Measurements from ENCODE around the gene AP3M1. TPM values are rescaled to one million over a fixed set of nuclear protein-coding genes. Genes with fewer than 3 reads are reported as not detected.
"Not testable (repeated sequence)": the region's sequence is repeated elsewhere in the genome, so short reads cannot be mapped to it uniquely, and the experiment has no call there.

The AP3M1 gene
- total and polyA plus RNA-seq, 2 donors (not counting 1 experiment from before 2014, with no cell fraction given) = 28.4 to 55.3 TPM

GRCh38 chr10:74151879-74152722 lies 1.5 kb upstream of the AP3M1 start:
- Histone ChIP-seq H2AFZ (ENCODE audit: low read length) (peak overlapping the region; percentile 100), H3K27me3 (ENCODE audit: control insufficient read depth, insufficient read depth, low read length) (no peaks in the 10 kb centered on the region), H3K9ac (ENCODE audit: insufficient read depth, low read length) (peak overlapping the region; percentile 75), H3K4me1 (ENCODE audit: control insufficient read depth, extremely low read depth, insufficient read depth, low read length) (no peaks in the 10 kb centered on the region), H3K9me3 (ENCODE audit: control insufficient read depth, insufficient read depth, low read depth, low read length) (no peaks in the 10 kb centered on the region), H3K36me3 (ENCODE audit: control insufficient read depth, insufficient read depth, low read length) (no peaks in the 10 kb centered on the region), H3K4me2 (ENCODE audit: extremely low read depth, insufficient read depth, low read length) (peak overlapping the region; percentile 92), H4K20me1 (ENCODE audit: control insufficient read depth, extremely low read depth, insufficient read depth, low read length) (no peaks in the 10 kb centered on the region), H3K27ac (ENCODE audit: insufficient read depth, low read length) (peak overlapping the region; percentile 97), H3K79me2 (ENCODE audit: control insufficient read depth, insufficient read depth, low read length) (peaks cover 30% of the 10 kb centered on the region), H3K4me3 (replicated peaks in 1 of 4; ENCODE audit: control extremely low read depth in 1 of 4, insufficient read depth in 1 of 4, low read depth in 3 of 4, low read length in 4 of 4) (peak overlapping the region; percentile 84 to 98 (median 88))
- TF ChIP-seq, protein P1, sequence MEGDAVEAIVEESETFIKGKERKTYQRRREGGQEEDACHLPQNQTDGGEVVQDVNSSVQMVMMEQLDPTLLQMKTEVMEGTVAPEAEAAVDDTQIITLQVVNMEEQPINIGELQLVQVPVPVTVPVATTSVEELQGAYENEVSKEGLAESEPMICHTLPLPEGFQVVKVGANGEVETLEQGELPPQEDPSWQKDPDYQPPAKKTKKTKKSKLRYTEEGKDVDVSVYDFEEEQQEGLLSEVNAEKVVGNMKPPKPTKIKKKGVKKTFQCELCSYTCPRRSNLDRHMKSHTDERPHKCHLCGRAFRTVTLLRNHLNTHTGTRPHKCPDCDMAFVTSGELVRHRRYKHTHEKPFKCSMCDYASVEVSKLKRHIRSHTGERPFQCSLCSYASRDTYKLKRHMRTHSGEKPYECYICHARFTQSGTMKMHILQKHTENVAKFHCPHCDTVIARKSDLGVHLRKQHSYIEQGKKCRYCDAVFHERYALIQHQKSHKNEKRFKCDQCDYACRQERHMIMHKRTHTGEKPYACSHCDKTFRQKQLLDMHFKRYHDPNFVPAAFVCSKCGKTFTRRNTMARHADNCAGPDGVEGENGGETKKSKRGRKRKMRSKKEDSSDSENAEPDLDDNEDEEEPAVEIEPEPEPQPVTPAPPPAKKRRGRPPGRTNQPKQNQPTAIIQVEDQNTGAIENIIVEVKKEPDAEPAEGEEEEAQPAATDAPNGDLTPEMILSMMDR (conservative IDR thresholded peaks at IDR 0.05 in 1 of 2, IDR thresholded peaks at IDR 0.05 in 1 of 2; ENCODE audit: low read depth in 1 of 2, low read length in 2 of 2) = no peak
- TF ChIP-seq EZH2 (IDR thresholded peaks at IDR 0.05; ENCODE audit: low read length, missing control alignments) = no peak
- DNase-seq (ENCODE audit: low read depth in 2 of 2) = no peak

DNA sequence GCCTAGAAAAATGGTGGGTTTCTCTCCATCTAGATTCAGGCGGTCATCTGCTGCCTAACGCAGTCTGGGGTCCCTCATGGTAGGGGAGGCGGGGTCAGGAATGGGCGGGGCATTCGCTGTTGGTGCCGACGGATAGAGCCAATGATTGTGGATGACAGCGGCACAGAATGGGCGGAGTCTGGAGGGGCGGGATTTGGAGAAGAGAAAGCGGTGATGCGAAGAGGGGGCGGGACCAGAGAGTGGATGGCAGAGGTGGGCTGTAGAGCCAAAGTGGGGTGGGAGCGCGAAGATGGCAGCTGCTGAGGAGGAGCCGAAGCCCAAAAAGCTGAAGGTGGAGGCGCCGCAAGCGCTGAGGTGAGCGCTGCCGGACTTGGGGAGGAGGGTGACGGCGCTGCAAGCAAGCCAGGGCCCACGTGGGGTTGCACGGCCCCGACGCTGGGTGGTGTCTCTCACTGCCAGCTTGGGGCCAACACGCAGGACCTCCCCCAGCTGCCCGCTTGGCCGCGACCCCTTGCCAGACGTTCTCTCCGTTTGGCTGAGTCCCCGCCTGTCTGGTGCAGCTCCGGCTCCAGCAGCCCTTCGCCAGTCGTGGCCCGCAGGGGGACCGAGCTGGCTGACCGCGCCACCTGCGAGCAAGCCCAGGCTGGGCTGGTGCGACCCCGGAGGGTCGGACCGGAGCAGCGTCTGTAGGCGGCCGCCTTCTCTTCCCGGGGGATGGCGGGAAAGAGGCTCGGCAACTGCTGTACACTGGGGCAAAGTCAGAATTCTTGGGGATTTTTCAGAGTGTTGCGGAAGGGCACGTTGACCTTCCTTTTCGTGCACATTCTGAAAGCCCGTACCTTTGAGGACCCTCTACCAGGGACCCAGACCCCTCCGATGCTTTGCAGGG lies 606 bp upstream of the AP3M1 start, which contains the start of gene ADK:
Gene ADK (plus strand): TSS at position 232 of the 889 bp plus-strand sequence. CDS start 58 bp downstream, at position 290.
- Histone ChIP-seq H4K20me1 (ENCODE audit: control insufficient read depth, extremely low read depth, insufficient read depth, low read length) (no peaks in the 10 kb centered on the region), H2AFZ (ENCODE audit: low read length) (peak within 1 kb of the TSS; percentile 100), H3K36me3 (ENCODE audit: control insufficient read depth, insufficient read depth, low read length) (no peaks in the 10 kb centered on the region), H3K79me2 (ENCODE audit: control insufficient read depth, insufficient read depth, low read length) (peaks cover 37% of the 10 kb centered on the region), H3K27ac (ENCODE audit: insufficient read depth, low read length) (peak within 1 kb of the TSS; percentile 97), H3K4me2 (ENCODE audit: extremely low read depth, insufficient read depth, low read length) (peak within 1 kb of the TSS; percentile 93), H3K4me1 (ENCODE audit: control insufficient read depth, extremely low read depth, insufficient read depth, low read length) (no peaks in the 10 kb centered on the region), H3K9me3 (ENCODE audit: control insufficient read depth, insufficient read depth, low read depth, low read length) (no peaks in the 10 kb centered on the region), H3K27me3 (ENCODE audit: control insufficient read depth, insufficient read depth, low read length) (no peaks in the 10 kb centered on the region), H3K9ac (ENCODE audit: insufficient read depth, low read length) (peak within 1 kb of the TSS; percentile 84), H3K4me3 (replicated peaks in 1 of 4; ENCODE audit: control extremely low read depth in 1 of 4, insufficient read depth in 1 of 4, low read depth in 3 of 4, low read length in 4 of 4) (peak within 1 kb of the TSS; percentile 84 to 98 (median 90))
- no peak for TF ChIP-seq EZH2 (IDR thresholded peaks at IDR 0.05; ENCODE audit: low read length, missing control alignments)
- TF ChIP-seq, protein P1 (conservative IDR thresholded peaks at IDR 0.05 in 1 of 2, IDR thresholded peaks at IDR 0.05 in 1 of 2; ENCODE audit: low read depth in 1 of 2, low read length in 2 of 2) = peak; percentile 39 to 41
- DNase-seq (ENCODE audit: low read depth in 2 of 2) = peak; percentile 94 to 98

DNA sequence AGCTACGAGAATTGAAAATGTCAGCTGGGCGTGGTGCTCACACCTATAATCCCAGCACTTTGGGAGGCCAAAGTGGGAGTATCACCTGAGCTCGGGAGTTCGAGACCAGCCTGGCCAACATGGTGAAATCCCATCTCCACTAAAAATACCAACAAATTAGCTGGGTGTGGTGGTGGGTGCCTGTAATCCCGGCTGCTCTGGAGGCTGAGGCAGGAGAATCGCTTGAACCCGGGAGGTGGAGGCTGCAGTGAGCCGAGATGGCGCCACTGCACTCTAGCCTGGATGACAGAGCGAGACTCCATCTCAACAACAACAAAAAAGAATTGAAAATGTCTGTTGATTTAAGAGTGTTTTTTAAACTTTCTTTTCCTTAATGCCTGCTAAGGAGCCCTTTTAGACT lies 3.6 kb downstream of the AP3M1 start:
- not testable (repeated sequence) for DNase-seq (ENCODE audit: low read depth in 2 of 2); H3K36me3 ChIP-seq (ENCODE audit: control insufficient read depth, insufficient read depth, low read length); H3K4me3 ChIP-seq (replicated peaks in 1 of 4; ENCODE audit: control extremely low read depth in 1 of 4, insufficient read depth in 1 of 4, low read depth in 3 of 4, low read length in 4 of 4); H3K4me2 ChIP-seq (ENCODE audit: extremely low read depth, insufficient read depth, low read length); H3K27me3 ChIP-seq (ENCODE audit: control insufficient read depth, insufficient read depth, low read length); H2AFZ ChIP-seq (ENCODE audit: low read length); H4K20me1 ChIP-seq (ENCODE audit: control insufficient read depth, extremely low read depth, insufficient read depth, low read length); H3K9me3 ChIP-seq (ENCODE audit: control insufficient read depth, insufficient read depth, low read depth, low read length); H3K27ac ChIP-seq (ENCODE audit: insufficient read depth, low read length); H3K4me1 ChIP-seq (ENCODE audit: control insufficient read depth, extremely low read depth, insufficient read depth, low read length); H3K9ac ChIP-seq (ENCODE audit: insufficient read depth, low read length)
- H3K79me2 ChIP-seq (ENCODE audit: control insufficient read depth, insufficient read depth, low read length) = peaks cover 53% of the 10 kb centered on the region
